NCI-H2227 (cell line): ENCODE data around the gene INF2.
"Not testable (repeated sequence)": the region's sequence is repeated elsewhere in the genome, so short reads cannot be mapped to it uniquely, and the experiment has no call there.

Experiments
- DNase-seq: peaks from one replicate; lab custom pipeline; 2025; ENCODE audit not compliant: unreplicated experiment; lab: John Stamatoyannopoulos, UW

The INF2 gene

DNA sequence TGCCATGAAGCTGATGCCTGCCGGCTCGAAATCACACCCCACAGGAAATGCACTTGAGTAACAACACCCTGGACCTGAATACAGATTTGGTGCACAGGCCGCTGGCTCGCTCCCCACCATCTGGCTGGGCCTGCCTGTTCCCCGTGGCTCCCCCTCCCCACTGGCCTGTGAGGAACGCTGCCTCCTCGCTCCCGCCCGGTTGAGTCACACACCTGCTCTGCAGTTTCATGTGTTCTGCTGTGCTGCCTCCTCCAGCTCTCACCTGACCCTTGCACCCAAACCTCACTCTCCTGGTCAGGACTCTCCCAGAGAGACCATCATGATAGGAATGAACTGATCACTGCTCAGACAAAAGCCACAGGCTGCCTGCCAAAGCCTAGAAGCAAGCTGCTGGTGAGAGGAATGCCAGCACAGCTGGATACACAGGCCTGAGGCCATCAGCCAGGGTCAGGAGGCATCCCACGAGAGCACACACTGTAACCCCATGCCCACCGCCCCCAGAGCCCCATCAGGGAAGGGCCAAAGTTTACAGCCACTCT lies 59.8 kb downstream of the INF2 start:
- DNase-seq = no peak

GRCh38 chr14:104750056-104750752 lies 60.8 kb downstream of the INF2 start:
- no peak for DNase-seq

DNA sequence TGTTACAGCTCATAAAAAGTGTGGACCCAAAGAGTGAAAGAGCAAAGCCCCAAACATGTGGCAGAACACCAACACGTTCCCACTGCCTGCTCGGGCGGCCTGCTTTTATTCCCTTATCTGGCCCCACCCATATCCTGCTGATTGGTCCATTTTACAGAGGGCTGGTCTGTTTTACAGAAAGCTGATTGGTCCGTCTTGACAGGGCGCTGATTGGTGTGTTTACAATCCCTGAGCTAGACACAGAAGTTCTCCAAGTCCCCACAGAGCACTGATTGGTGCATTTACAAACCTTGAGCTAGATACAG lies 61.3 kb downstream of the INF2 start:
- not testable (repeated sequence) for DNase-seq

- peak; percentile 51 for DNase-seq
These were observed 62.4 kb downstream of the INF2 start for GRCh38 chr14:104751539-104752422.

- DNase-seq = no peak
These were observed 63.0 kb downstream of the INF2 start for GRCh38 chr14:104752423-104752734.

DNA sequence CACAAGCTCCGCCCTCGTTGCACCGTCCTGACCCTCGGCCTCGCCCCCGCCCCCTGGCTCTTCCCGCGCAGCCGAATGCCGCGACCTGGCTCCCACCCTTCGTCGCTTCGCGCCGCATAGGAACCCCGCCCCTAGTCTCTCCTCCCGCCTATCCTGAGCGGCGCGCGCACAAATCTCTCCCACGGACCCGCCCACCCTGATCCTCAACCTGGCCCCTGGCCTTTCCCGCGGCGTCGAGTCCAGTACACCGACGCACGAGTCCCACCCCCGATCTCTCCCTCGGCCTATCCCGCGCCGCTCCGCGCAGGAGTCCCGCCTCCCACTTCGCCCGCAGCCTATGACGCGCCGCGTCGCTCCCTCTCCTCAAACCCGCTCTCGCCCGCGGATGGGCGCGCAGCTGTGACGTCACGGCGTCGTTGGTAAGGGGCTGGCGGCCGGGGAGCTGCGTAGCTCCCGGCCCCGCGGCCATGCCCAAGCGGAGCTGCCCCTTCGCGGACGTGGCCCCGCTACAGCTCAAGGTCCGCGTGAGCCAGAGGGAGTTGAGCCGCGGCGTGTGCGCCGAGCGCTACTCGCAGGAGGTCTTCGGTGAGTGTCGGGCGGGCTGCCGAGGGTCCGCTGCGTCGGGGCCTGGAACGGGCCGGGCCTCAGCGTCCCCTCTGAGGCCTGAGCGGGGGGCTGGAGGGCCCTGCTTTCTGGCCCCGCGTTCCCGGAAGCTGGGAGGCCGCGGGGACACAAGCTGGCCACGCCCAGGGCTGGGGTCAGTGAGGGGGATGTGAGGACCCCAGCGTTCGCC lies 63.5 kb downstream of the INF2 start, which contains the start of gene SIVA1:
SIVA1 (plus strand) TSS at position 413 of the 793 bp plus-strand sequence; CDS start at position 468, 55 bp downstream.
- DNase-seq = peak; percentile 100

DNA sequence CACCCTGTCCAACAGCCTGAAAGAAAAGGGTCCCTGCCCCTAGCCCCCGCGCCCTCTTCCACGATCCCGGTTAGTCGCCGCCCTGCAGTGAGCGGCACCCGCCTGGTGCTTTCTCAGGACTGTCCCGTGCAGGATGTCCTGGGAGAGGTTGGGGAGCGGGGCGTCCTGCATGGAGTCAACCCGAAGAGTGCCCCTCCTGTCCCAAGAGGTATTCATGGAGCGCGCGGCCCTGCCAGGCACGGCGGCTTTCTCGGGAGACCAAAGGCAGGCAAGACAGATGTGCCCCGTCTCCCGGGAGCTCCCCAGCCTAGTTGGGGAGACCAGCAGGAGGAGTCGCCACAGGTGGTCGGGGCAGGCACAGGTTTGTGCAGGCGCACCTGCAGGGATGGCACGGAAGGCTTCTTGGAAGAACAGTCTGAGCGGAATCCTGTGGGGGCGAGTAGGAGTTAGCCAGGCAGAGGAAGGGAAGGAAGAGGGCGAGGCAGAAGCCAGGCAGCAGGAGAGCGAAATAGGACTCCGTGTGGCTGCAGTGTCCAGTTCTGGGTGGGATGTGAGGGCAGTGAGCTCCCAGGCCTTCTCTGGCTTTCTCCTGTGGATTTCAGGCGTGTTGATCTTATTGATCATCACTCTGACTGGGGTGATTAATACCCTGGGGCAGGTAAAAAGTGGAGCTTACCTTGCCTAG lies 64.3 kb downstream of the INF2 start:
- peak; percentile 45 for DNase-seq

DNA sequence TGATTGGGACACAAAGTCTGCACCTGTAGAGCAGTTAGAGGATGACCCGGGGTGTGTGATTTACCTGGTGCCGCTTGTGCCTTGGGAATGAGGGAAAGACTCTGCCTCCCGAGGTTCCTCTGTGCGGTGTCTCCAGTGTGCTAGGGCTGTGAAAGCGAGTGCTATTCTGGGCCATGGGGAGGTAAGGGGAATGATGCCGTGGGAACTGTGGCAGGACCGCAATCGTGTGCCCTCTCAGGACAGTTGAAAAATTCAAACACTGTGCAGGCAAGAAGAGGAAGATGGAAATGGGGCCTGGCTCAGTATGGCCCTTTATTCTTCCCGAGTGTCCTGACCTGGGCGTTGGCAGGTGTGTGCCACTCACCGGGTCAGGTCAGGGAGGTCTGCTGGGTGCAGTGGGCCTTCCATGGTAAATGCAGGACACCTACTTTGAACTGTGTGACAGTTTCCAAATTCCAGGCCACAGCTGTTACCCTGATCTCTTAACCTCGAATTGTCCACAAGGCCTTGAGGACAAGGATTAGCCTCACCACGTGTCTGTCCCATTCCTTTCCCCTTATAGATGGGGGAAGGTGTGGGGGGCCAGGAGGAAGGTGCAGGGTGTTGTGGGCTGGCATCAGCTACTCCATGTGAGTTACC lies 64.9 kb downstream of the INF2 start:
- no peak for DNase-seq

- DNase-seq = no peak
These were observed 66.2 kb downstream of the INF2 start for GRCh38 chr14:104755621-104756020.

DNA sequence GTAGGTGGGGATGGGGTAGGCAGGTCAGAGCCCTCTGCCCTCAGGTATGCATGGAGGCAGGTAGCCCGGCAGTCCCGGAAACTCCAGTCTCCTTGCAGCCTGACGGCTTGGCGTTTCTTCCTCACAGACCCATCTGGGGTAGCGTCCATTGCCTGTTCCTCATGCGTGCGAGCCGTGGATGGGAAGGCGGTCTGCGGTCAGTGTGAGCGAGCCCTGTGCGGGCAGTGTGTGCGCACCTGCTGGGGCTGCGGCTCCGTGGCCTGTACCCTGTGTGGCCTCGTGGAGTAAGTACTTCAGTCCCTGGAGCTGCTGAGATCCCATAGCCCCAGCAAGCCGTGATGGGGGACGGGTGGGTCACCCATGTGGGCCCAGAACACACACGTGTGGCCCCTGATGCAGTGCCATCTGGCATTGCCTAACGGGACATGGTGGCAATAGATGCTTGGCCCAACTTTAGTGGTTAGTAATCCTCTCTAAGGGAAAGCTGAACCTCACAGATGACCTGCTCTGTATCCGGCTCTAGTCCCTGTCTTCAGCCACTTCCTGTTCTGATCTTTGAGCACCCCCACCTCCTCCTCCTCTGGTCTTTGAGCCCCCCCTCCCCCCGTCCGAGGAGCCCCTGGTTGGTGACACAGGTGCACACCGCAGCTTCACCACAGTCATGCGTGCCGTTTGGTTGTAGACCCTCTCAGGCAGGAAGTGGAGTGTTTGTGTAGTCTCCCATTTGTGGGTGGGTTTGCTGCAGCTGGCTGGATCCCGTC lies 67.2 kb downstream of the INF2 start:
- no peak for DNase-seq

DNA sequence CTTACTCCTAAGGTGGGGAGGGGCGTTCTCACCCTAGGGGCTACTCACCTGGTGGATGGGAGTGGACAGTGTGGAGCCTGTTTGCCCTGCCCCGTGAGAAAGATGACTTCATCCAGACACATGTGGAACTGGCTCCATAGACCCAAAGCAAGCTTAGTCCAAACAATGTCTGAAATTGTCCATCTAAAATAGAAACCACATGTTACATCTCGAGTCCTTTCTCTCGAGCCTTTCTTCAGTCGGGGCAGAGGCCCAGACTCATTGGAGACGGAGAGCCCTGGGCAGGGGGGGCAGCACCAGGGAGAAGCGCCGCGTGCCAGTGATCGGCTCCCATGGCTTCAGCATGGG lies 67.8 kb downstream of the INF2 start:
- no peak for DNase-seq

GRCh38 chr14:104757681-104758392 lies 68.4 kb downstream of the INF2 start:
- DNase-seq = no peak

GRCh38 chr14:104758981-104759969 lies 69.9 kb downstream of the INF2 start:
- DNase-seq = no peak

DNA sequence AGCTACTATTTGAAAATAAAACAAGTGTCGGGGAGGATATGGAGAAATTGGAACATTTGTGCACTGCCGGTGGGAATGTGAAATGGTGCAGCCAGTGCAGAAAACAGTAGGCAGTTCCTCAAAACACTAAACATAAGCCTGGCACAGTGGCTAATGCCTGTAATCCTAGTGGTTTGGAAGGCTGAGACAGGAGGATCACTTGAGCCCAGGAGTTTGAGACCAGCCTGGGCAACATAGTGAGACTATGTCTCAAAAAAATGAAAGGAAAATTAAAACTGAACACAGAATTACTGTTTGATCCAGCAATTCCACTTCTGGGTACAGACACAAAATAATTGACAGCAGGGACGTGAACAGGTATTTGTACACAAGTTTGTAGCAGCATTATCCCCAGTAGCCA lies 76.1 kb downstream of the INF2 start:
- no peak for DNase-seq

- no peak for DNase-seq
These were observed 76.9 kb downstream of the INF2 start for GRCh38 chr14:104766256-104766862.

GRCh38 chr14:104766863-104767633 lies 77.6 kb downstream of the INF2 start:
- no peak for DNase-seq

- no peak for DNase-seq
These were observed 78.2 kb downstream of the INF2 start for GRCh38 chr14:104767634-104767918.
